Activated CD8-positive, alpha-beta memory T cell treated with anti-CD3 and anti-CD28 coated beads, Interleukin-2, amount 10 ng/mL, durations not matched to agents 7 days and 5 days (primary cell): ENCODE measurements around the gene SLC25A52. TPM values are rescaled to one million over a fixed set of nuclear protein-coding genes. Genes with fewer than 3 reads are reported as not detected.

Source experiments
- total RNA-seq, 2 experiments: library from RNA; stranded (reverse); gene quantifications; one replicate each; pipeline ENCODE4 v1.2.3, GENCODE V29; 2021

SLC25A52 gene
- total RNA-seq, 2 experiments from 2014 or later = 0.33 TPM; not detected in 1

Other genes starting within 250 kb of the SLC25A52 start
- not detected for gene TTR, start 169.0 kb downstream of the SLC25A52 start, total RNA-seq
- gene B4GALT6, start 76.3 kb downstream of the SLC25A52 start, total RNA-seq = 1 to 10 TPM in 1 of 2 experiments, under 1 TPM in 1; 0.41 to 1.8 TPM
- 10 to 100 TPM; 33.0 to 41.9 TPM for gene TRAPPC8, start 182.2 kb upstream of the SLC25A52 start, total RNA-seq